ENCODE results near the gene SMIM9. TPM values are rescaled to one million over a fixed set of nuclear protein-coding genes. Genes with fewer than 3 reads are reported as not detected.

SMIM9 gene
- total RNA-seq, 1 experiment from 2014 or later = not detected

DNA sequence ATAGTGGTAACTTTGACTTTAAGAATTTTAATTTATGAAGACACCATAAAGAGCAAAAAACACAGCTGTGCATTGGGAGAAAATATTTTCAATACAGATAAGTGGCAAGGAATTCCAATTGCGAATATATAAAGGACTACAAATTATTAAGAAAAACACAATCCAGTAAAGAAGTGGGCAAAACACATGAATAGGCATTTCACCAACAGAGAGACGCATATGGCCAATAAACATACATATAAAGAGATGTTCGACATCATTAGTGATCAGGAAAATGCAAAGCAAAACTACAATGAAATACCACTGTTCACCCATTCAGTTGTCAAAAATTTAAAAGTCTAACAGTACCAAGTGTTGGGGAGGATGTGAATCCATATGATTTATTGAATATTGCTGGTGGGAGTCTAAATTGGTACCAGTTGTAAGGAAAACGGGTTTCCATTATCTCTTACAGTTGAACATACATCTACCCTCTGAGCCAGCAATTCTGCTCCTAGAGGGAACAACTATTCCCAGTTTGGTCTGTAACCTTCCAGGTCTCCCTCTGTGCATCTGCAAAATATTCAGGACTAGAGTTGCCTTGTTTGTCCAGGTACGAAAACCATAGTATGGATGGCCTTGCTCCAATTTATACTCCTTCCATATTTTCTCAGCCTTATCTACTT, 27.5 kb downstream of the SMIM9 start:
- Histone ChIP-seq H3K27ac (ENCODE audit: low read depth, low read length) (no peak overlapping the region), H3K4me1 (ENCODE audit: control insufficient read depth in 1 of 2, insufficient read depth in 2 of 2, low read length in 2 of 2) (peaks cover 3 to 14% of the 10 kb centered on the region in 2 experiments; a peak in 1 of 4 replicates), H3K4me2 (ENCODE audit: low read length) (no peak overlapping the region), H3K9ac (ENCODE audit: low read length) (no peak overlapping the region), H3K4me3 (replicated peaks in 1 of 2; ENCODE audit: low read depth in 1 of 2, low read length in 2 of 2) (no peak overlapping the region), H3K79me2 (ENCODE audit: insufficient read depth, low read length) (no peaks in the 10 kb centered on the region), H3K27me3 (ENCODE audit: insufficient read depth, low read length) (no peaks in the 10 kb centered on the region), H3K9me2 (ENCODE audit: insufficient read depth) (no peaks in the 10 kb centered on the region), H3K36me3 (ENCODE audit: control insufficient read depth in 1 of 2, insufficient read depth in 2 of 2, low read length in 2 of 2) (no peaks in the 10 kb centered on the region), H4K20me1 (ENCODE audit: insufficient read depth) (no peaks in the 10 kb centered on the region), H2AFZ (ENCODE audit: low read depth, low read length, poor library complexity, severe bottlenecking) (no peak overlapping the region), H3K9me3 (ENCODE audit: control insufficient read depth in 1 of 2, insufficient read depth in 1 of 2, low read depth in 1 of 2, low read length in 2 of 2) (no peaks in the 10 kb centered on the region)
- TF ChIP-seq CBX3 (IDR thresholded peaks at IDR 0.05; ENCODE audit: low read depth) = no peak
- TF ChIP-seq ELF1 (IDR thresholded peaks at IDR 0.05; ENCODE audit: borderline replicate concordance, low read depth) = no peak
- TF ChIP-seq, protein P1, sequence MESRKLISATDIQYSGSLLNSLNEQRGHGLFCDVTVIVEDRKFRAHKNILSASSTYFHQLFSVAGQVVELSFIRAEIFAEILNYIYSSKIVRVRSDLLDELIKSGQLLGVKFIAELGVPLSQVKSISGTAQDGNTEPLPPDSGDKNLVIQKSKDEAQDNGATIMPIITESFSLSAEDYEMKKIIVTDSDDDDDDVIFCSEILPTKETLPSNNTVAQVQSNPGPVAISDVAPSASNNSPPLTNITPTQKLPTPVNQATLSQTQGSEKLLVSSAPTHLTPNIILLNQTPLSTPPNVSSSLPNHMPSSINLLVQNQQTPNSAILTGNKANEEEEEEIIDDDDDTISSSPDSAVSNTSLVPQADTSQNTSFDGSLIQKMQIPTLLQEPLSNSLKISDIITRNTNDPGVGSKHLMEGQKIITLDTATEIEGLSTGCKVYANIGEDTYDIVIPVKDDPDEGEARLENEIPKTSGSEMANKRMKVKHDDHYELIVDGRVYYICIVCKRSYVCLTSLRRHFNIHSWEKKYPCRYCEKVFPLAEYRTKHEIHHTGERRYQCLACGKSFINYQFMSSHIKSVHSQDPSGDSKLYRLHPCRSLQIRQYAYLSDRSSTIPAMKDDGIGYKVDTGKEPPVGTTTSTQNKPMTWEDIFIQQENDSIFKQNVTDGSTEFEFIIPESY (IDR thresholded peaks at IDR 0.05; ENCODE audit: extremely low read depth, insufficient replicate concordance, low read length) = no peak
- no peak for TF ChIP-seq SIN3A (IDR thresholded peaks at IDR 0.05; ENCODE audit: low read depth)
- TF ChIP-seq MAX (IDR thresholded peaks at IDR 0.05) = no peak
- TF ChIP-seq ATF3 (IDR thresholded peaks at IDR 0.05) = no peak
- no peak for TF ChIP-seq ZNF274 (IDR thresholded peaks at IDR 0.05; ENCODE audit: low read depth, low read length)
- no peak for TF ChIP-seq POLR2A (IDR thresholded peaks at IDR 0.05; ENCODE audit: borderline replicate concordance, extremely low read depth, insufficient read depth, insufficient read length)
- TF ChIP-seq CEBPB (IDR thresholded peaks at IDR 0.05; ENCODE audit: low read depth) = no peak
- DNase-seq (ENCODE audit: low read depth, low spot score) = no peak
- no TSS peak for BruUV-seq (replicated peaks)
- POLR2A ChIA-PET = no interaction called here
- RAD21 ChIA-PET (ENCODE audit: low non-redundant PET in 1 of 2, low total read pairs in 2 of 2, uncharacterized antibody in 2 of 2, unreplicated experiment in 2 of 2) = no interaction called here
- CTCF ChIA-PET = no interaction called here
- intact Hi-C loops (cut with micrococcal nuclease) = no loop called here
- no peak for ATAC-seq
